Neural cell (in vitro differentiated cells): ENCODE measurements around the gene ELN. TPM values are rescaled to one million over a fixed set of nuclear protein-coding genes. Genes with fewer than 3 reads are reported as not detected.

Experiments
- H2AFZ ChIP-seq: fragments of 200-600, 300-800 bp; sonication (generic), shearing (Covaris generic); 2 replicates; pipeline ENCODE4 v1.6.0; 2014; ENCODE audit warnings: low read depth, mild to moderate bottlenecking, antibody characterized with exemption, low read length, moderate library complexity
- H3F3A ChIP-seq: fragments of 200-600 bp; shearing (Covaris generic); 2 replicates; pipeline ENCODE4 v1.6.1; 2016; ENCODE audit warnings: mild to moderate bottlenecking, moderate library complexity, mixed read lengths, antibody characterized with exemption, low read length; ENCODE audit not compliant: insufficient read depth, poor library complexity, severe bottlenecking
- H3K27ac ChIP-seq: fragments of 200-600, 300-800 bp; sonication (generic), shearing (Covaris generic); 2 replicates; pipeline ENCODE4 v1.5.1; 2014; ENCODE audit warnings: mild to moderate bottlenecking, low read length, moderate library complexity
- H3K27me3 ChIP-seq: fragments of 300-800, 200-600 bp; sonication (generic), shearing (Covaris generic); 2 replicates; pipeline ENCODE4 v1.6.0; 2014; ENCODE audit warnings: mild to moderate bottlenecking, low read depth, low read length, moderate library complexity; ENCODE audit not compliant: insufficient read depth
- H3K36me3 ChIP-seq: fragments of 300-800, 200-600 bp; sonication (generic), shearing (Covaris generic); 2 replicates; pipeline ENCODE4 v1.5.1; 2014; ENCODE audit warnings: mild to moderate bottlenecking, antibody characterized with exemption, low read length, moderate library complexity; ENCODE audit not compliant: insufficient read depth
- H3K4me2 ChIP-seq: fragments of 300-800, 200-600 bp; sonication (generic), shearing (Covaris generic); 2 replicates; pipeline ENCODE4 v1.6.0; 2014; ENCODE audit warnings: mild to moderate bottlenecking, low read length
- H3K4me3 ChIP-seq: fragments of 300-800, 200-600 bp; sonication (generic), shearing (Covaris generic); 2 replicates; pipeline ENCODE4 v1.5.1; 2014; ENCODE audit warnings: mild to moderate bottlenecking, low read length, moderate library complexity
- H3K79me2 ChIP-seq: fragments of 200-600 bp; shearing (Covaris generic); replicated peaks from 2 replicates; pipeline ENCODE4 v1.6.0; 2014; ENCODE audit warnings: mild to moderate bottlenecking, low read length, moderate library complexity; ENCODE audit not compliant: insufficient read depth
- H3K9ac ChIP-seq: fragments of 300-800, 200-600 bp; sonication (generic), shearing (Covaris generic); 2 replicates; pipeline ENCODE4 v1.6.1; 2016; ENCODE audit warnings: mild to moderate bottlenecking, low read length, mixed read lengths
- H3K9me2 ChIP-seq: fragments of 200-600 bp; shearing (Covaris generic); 2 replicates; pipeline ENCODE4 v1.6.1; 2016; ENCODE audit warnings: mild to moderate bottlenecking, low read length, mixed read lengths; ENCODE audit not compliant: insufficient read depth
- H3K9me3 ChIP-seq: fragments of 200-600, 300-800 bp; sonication (generic), shearing (Covaris generic); 2 replicates; pipeline ENCODE4 v1.6.1; 2016; ENCODE audit warnings: mild to moderate bottlenecking, mixed run types, low read length, moderate library complexity, mixed read lengths
- H4K20me1 ChIP-seq: fragments of 200-600 bp; shearing (Covaris generic); 2 replicates; pipeline ENCODE4 v1.6.1; 2016; ENCODE audit warnings: mild to moderate bottlenecking, mixed run types; ENCODE audit not compliant: insufficient read depth
- CTCF ChIP-seq: fragments of 450-650 bp; IDR thresholded peaks from 2 replicates; pipeline ENCODE4 v1.5.1; 2014; ENCODE audit warnings: antibody characterized with exemption, mild to moderate bottlenecking, moderate library complexity; ENCODE audit not compliant: poor library complexity, severe bottlenecking
- EP300 ChIP-seq: fragments of 450-650 bp; conservative IDR thresholded peaks from 2 replicates; pipeline ENCODE4 v1.6.1; 2014; ENCODE audit warnings: antibody characterized with exemption, mild to moderate bottlenecking, moderate library complexity; ENCODE audit not compliant: poor library complexity, severe bottlenecking
- EZH2 ChIP-seq: fragments of 200-600, 300-800 bp; shearing (Covaris generic), sonication (generic); IDR thresholded peaks from 2 replicates; pipeline ENCODE4 v1.6.1; 2014; ENCODE audit warnings: antibody characterized with exemption, low read length, borderline replicate concordance, mild to moderate bottlenecking; ENCODE audit not compliant: insufficient read depth, poor library complexity, severe bottlenecking
- MXI1 ChIP-seq: fragments of 450-650 bp; conservative IDR thresholded peaks from 2 replicates; pipeline ENCODE4 v1.6.1; 2014; ENCODE audit warnings: antibody characterized with exemption, mild to moderate bottlenecking; ENCODE audit not compliant: poor library complexity, severe bottlenecking
- POLR2AphosphoS5 ChIP-seq: IDR thresholded peaks from 2 replicates; pipeline ENCODE4 v1.6.1; 2012
- RAD21 ChIP-seq: fragments of 450-650 bp; conservative IDR thresholded peaks from 2 replicates; pipeline ENCODE4 v1.6.1; 2014; ENCODE audit warnings: antibody characterized with exemption, mild to moderate bottlenecking, moderate library complexity
- REST ChIP-seq: IDR thresholded peaks from 2 replicates; pipeline ENCODE4 v1.6.1; 2012; ENCODE audit warnings: borderline replicate concordance
- SMC3 ChIP-seq: fragments of 450-650 bp; conservative IDR thresholded peaks from 2 replicates; pipeline ENCODE4 v1.6.1; 2014; ENCODE audit warnings: antibody characterized with exemption, mild to moderate bottlenecking, moderate library complexity; ENCODE audit not compliant: poor library complexity
- TAF1 ChIP-seq: IDR thresholded peaks from 2 replicates; pipeline ENCODE4 v1.6.1; 2012; ENCODE audit warnings: low read depth
- polyA plus RNA-seq: library from polyadenylated mRNA; depleted of rRNA; stranded (reverse); fragments of >200 nt; gene quantifications from 2 replicates; pipeline ENCODE4 v1.2.3, GENCODE V29; 2014

ELN gene
- polyA plus RNA-seq, 1 donor from 2014 or later = not detected

- Histone ChIP-seq H3K79me2 (no peaks in the 10 kb centered on the region), H3K4me2 (no peak overlapping the region), H3K9ac (no peak overlapping the region), H4K20me1 (no peaks in the 10 kb centered on the region), H3K9me2 (no peaks in the 10 kb centered on the region), H3K36me3 (no peaks in the 10 kb centered on the region), H3K27me3 (no peaks in the 10 kb centered on the region), H3K4me3 (no peak overlapping the region), H3K27ac (no peak overlapping the region), H2AFZ (no peak overlapping the region), H3K9me3 (no peaks in the 10 kb centered on the region), H3F3A (no peaks in the 10 kb centered on the region)
- TF ChIP-seq EP300 = no peak
- no peak for TF ChIP-seq EZH2
- TF ChIP-seq SMC3 = no peak
Observed at GRCh38 chr7:73980206-73980605, 47.8 kb upstream of the ELN start.

GRCh38 chr7:73981933-73982332 lies 46.0 kb upstream of the ELN start:
- no peak overlapping the region for H3K27ac ChIP-seq
- no peaks in the 10 kb centered on the region for H3K9me2 ChIP-seq
- no peak overlapping the region for H3K4me3 ChIP-seq
- TF ChIP-seq TAF1 (no peak), REST (no peak), EP300 (no peak), RAD21 (no peak), EZH2 (no peak), MXI1 (no peak), CTCF (no peak), SMC3 (no peak), POLR2AphosphoS5 (no peak)
- no peaks in the 10 kb centered on the region for H3K36me3 ChIP-seq
- no peaks in the 10 kb centered on the region for H4K20me1 ChIP-seq
- no peak overlapping the region for H2AFZ ChIP-seq
- H3K27me3 ChIP-seq = no peaks in the 10 kb centered on the region
- no peak overlapping the region for H3K4me2 ChIP-seq
- H3K79me2 ChIP-seq = no peaks in the 10 kb centered on the region
- H3K9ac ChIP-seq = no peak overlapping the region
- H3F3A ChIP-seq = no peaks in the 10 kb centered on the region
- no peaks in the 10 kb centered on the region for H3K9me3 ChIP-seq
